ENCODE data around the gene SSX2. TPM values are rescaled to one million over a fixed set of nuclear protein-coding genes. Genes with fewer than 3 reads are reported as not detected.

The SSX2 gene, protein sequence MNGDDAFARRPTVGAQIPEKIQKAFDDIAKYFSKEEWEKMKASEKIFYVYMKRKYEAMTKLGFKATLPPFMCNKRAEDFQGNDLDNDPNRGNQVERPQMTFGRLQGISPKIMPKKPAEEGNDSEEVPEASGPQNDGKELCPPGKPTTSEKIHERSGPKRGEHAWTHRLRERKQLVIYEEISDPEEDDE
- total RNA-seq = not detected

GRCh38 chrX:52707078-52707477 lies at the start of gene SSX2:
TSS of gene SSX2 (minus strand) at chrX:52707178. CDS start at chrX:52705749, 1,429 bp downstream.

DNA sequence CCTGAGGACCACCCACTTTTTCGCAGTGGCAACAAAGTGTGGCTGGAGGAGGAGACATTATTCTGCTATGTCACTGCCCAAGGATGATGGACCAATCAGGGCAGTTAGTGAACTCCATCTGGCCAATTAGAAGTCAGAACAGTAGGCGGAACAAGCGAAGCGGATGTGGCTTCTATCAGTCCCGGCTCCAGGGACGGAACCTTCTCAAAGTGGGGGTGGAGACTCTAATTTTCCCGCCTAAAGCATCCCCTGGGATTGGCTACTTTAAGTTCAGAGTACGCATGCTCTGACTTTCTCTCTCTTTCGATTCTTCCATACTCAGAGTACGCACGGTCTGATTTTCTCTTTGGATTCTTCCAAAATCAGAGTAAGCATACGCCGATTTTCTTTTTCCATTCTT lies 44.0 kb upstream of the SSX2 start, which contains the start of gene SSX2B:
Gene SSX2B, plus strand, starts transcription at position 301 of the 400 bp plus-strand sequence. CDS start 1,429 bp downstream, outside the sequence.

GRCh38 chrX:52654800-52655199 lies 52.2 kb downstream of the SSX2 start, which contains the start of gene SSX7:
TSS of gene SSX7 (minus strand) at chrX:52654900. CDS start at chrX:52653472, 1,428 bp downstream.

Small RNA genes within 50 kb of the gene (small RNA-seq; reads per million reads assigned to genes)
- gene AC244505.3 (ENCODE audit: low replicate concordance) (not detected), gene AC244505.5 (ENCODE audit: low replicate concordance) (not detected), gene AL450023.3 (ENCODE audit: low replicate concordance) (not detected), gene RNA5SP504 (ENCODE audit: low replicate concordance) (not detected)

Other genes with a start within 250 kb of the SSX2 start
- gene XAGE1A, start 211.4 kb downstream of the SSX2 start, total RNA-seq = not detected
- gene XAGE1B, start 190.1 kb downstream of the SSX2 start, total RNA-seq = not detected
- not detected for gene SSX7, start 52.3 kb downstream of the SSX2 start, total RNA-seq
- gene SSX2B, start 44.1 kb upstream of the SSX2 start, total RNA-seq = 0.35 TPM
- not detected for gene SPANXN5, start 90.2 kb upstream of the SSX2 start, total RNA-seq
- not detected for gene XAGE5, start 104.1 kb upstream of the SSX2 start, total RNA-seq
- gene XAGE3, start 160.9 kb upstream of the SSX2 start, total RNA-seq = not detected
- 22.0 TPM for gene FAM156B, start 190.2 kb upstream of the SSX2 start, total RNA-seq